Neural cell (in vitro differentiated cells): ENCODE measurements around the gene KCNAB2. TPM values are rescaled to one million over a fixed set of nuclear protein-coding genes. Genes with fewer than 3 reads are reported as not detected.

Experiments
- H2AFZ ChIP-seq: fragments of 200-600, 300-800 bp; sonication (generic), shearing (Covaris generic); 2 replicates; pipeline ENCODE4 v1.6.0; 2014; ENCODE audit warnings: low read depth, mild to moderate bottlenecking, antibody characterized with exemption, low read length, moderate library complexity
- H3F3A ChIP-seq: fragments of 200-600 bp; shearing (Covaris generic); 2 replicates; pipeline ENCODE4 v1.6.1; 2016; ENCODE audit warnings: mild to moderate bottlenecking, moderate library complexity, mixed read lengths, antibody characterized with exemption, low read length; ENCODE audit not compliant: insufficient read depth, poor library complexity, severe bottlenecking
- H3K27ac ChIP-seq: fragments of 200-600, 300-800 bp; sonication (generic), shearing (Covaris generic); 2 replicates; pipeline ENCODE4 v1.5.1; 2014; ENCODE audit warnings: mild to moderate bottlenecking, low read length, moderate library complexity
- H3K27me3 ChIP-seq: fragments of 300-800, 200-600 bp; sonication (generic), shearing (Covaris generic); 2 replicates; pipeline ENCODE4 v1.6.0; 2014; ENCODE audit warnings: mild to moderate bottlenecking, low read depth, low read length, moderate library complexity; ENCODE audit not compliant: insufficient read depth
- H3K36me3 ChIP-seq: fragments of 300-800, 200-600 bp; sonication (generic), shearing (Covaris generic); 2 replicates; pipeline ENCODE4 v1.5.1; 2014; ENCODE audit warnings: mild to moderate bottlenecking, antibody characterized with exemption, low read length, moderate library complexity; ENCODE audit not compliant: insufficient read depth
- H3K4me2 ChIP-seq: fragments of 300-800, 200-600 bp; sonication (generic), shearing (Covaris generic); 2 replicates; pipeline ENCODE4 v1.6.0; 2014; ENCODE audit warnings: mild to moderate bottlenecking, low read length
- H3K4me3 ChIP-seq: fragments of 300-800, 200-600 bp; sonication (generic), shearing (Covaris generic); 2 replicates; pipeline ENCODE4 v1.5.1; 2014; ENCODE audit warnings: mild to moderate bottlenecking, low read length, moderate library complexity
- H3K79me2 ChIP-seq: fragments of 200-600 bp; shearing (Covaris generic); replicated peaks from 2 replicates; pipeline ENCODE4 v1.6.0; 2014; ENCODE audit warnings: mild to moderate bottlenecking, low read length, moderate library complexity; ENCODE audit not compliant: insufficient read depth
- H3K9ac ChIP-seq: fragments of 300-800, 200-600 bp; sonication (generic), shearing (Covaris generic); 2 replicates; pipeline ENCODE4 v1.6.1; 2016; ENCODE audit warnings: mild to moderate bottlenecking, low read length, mixed read lengths
- H3K9me2 ChIP-seq: fragments of 200-600 bp; shearing (Covaris generic); 2 replicates; pipeline ENCODE4 v1.6.1; 2016; ENCODE audit warnings: mild to moderate bottlenecking, low read length, mixed read lengths; ENCODE audit not compliant: insufficient read depth
- H3K9me3 ChIP-seq: fragments of 200-600, 300-800 bp; sonication (generic), shearing (Covaris generic); 2 replicates; pipeline ENCODE4 v1.6.1; 2016; ENCODE audit warnings: mild to moderate bottlenecking, mixed run types, low read length, moderate library complexity, mixed read lengths
- H4K20me1 ChIP-seq: fragments of 200-600 bp; shearing (Covaris generic); 2 replicates; pipeline ENCODE4 v1.6.1; 2016; ENCODE audit warnings: mild to moderate bottlenecking, mixed run types; ENCODE audit not compliant: insufficient read depth
- EP300 ChIP-seq: fragments of 450-650 bp; conservative IDR thresholded peaks from 2 replicates; pipeline ENCODE4 v1.6.1; 2014; ENCODE audit warnings: antibody characterized with exemption, mild to moderate bottlenecking, moderate library complexity; ENCODE audit not compliant: poor library complexity, severe bottlenecking
- EZH2 ChIP-seq: fragments of 200-600, 300-800 bp; shearing (Covaris generic), sonication (generic); IDR thresholded peaks from 2 replicates; pipeline ENCODE4 v1.6.1; 2014; ENCODE audit warnings: antibody characterized with exemption, low read length, borderline replicate concordance, mild to moderate bottlenecking; ENCODE audit not compliant: insufficient read depth, poor library complexity, severe bottlenecking
- MXI1 ChIP-seq: fragments of 450-650 bp; conservative IDR thresholded peaks from 2 replicates; pipeline ENCODE4 v1.6.1; 2014; ENCODE audit warnings: antibody characterized with exemption, mild to moderate bottlenecking; ENCODE audit not compliant: poor library complexity, severe bottlenecking
- POLR2AphosphoS5 ChIP-seq: IDR thresholded peaks from 2 replicates; pipeline ENCODE4 v1.6.1; 2012
- RAD21 ChIP-seq: fragments of 450-650 bp; conservative IDR thresholded peaks from 2 replicates; pipeline ENCODE4 v1.6.1; 2014; ENCODE audit warnings: antibody characterized with exemption, mild to moderate bottlenecking, moderate library complexity
- SMC3 ChIP-seq: fragments of 450-650 bp; conservative IDR thresholded peaks from 2 replicates; pipeline ENCODE4 v1.6.1; 2014; ENCODE audit warnings: antibody characterized with exemption, mild to moderate bottlenecking, moderate library complexity; ENCODE audit not compliant: poor library complexity
- TAF1 ChIP-seq: IDR thresholded peaks from 2 replicates; pipeline ENCODE4 v1.6.1; 2012; ENCODE audit warnings: low read depth
- polyA plus RNA-seq: library from polyadenylated mRNA; depleted of rRNA; stranded (reverse); fragments of >200 nt; gene quantifications from 2 replicates; pipeline ENCODE4 v1.2.3, GENCODE V29; 2014
- TF ChIP-seq, protein P1 (sequence below): IDR thresholded peaks from 2 replicates; pipeline ENCODE4 v1.6.1; 2012; ENCODE audit warnings: borderline replicate concordance
- TF ChIP-seq, protein P2 (sequence below): fragments of 450-650 bp; IDR thresholded peaks from 2 replicates; pipeline ENCODE4 v1.5.1; 2014; ENCODE audit warnings: antibody characterized with exemption, mild to moderate bottlenecking, moderate library complexity; ENCODE audit not compliant: poor library complexity, severe bottlenecking

The KCNAB2 gene
- polyA plus RNA-seq, 1 donor from 2014 or later, result 11.7 TPM

DNA sequence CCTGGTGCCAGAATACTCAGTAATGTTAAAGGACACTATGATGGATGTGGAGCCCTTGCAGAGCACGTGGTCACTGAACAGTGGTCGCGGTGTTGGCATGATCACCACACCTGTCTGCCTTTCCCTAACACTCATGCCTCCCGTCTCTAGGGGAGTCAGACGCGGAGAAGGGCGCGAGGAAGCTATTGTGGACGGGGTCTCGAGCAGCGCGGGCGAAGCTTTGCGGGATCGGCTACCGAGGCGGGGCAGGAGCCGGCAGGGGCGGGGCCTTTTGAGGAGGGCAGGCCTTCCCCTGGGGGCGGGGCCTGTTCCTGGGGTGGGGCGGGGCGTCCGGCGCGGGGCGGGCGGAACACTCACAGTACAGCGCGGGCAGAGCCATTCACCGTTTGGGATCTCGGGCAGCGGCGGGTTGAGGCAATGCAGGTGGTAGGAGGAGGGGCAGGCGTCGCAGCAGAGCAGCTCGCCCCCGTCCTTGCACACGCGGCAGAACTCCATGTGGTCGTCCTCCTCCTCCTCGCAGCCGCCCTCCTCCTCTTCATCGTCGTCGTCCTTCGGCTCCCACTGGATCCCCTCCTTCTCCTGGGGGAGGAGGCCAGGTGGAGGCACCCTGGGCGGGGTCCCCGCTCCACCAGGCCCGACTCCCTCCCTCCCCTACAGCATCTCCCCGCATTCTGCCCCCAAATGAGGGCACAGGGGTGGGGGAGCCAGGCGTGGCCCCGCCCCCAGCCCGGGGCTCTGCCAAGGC lies 103.0 kb downstream of the KCNAB2 start:
- Histone ChIP-seq H4K20me1 (no peaks in the 10 kb centered on the region), H3K27ac (no peak overlapping the region), H2AFZ (no peak overlapping the region), H3K9me3 (no peaks in the 10 kb centered on the region), H3K27me3 (peaks cover 16% of the 10 kb centered on the region), H3K79me2 (no peaks in the 10 kb centered on the region), H3K9me2 (no peaks in the 10 kb centered on the region), H3K36me3 (no peaks in the 10 kb centered on the region), H3K9ac (no peak overlapping the region), H3K4me3 (peak overlapping the region; percentile 50), H3F3A (no peaks in the 10 kb centered on the region), H3K4me2 (no peak overlapping the region)
- no peak for TF ChIP-seq POLR2AphosphoS5
- TF ChIP-seq EP300, result no peak
- TF ChIP-seq EZH2, result no peak
- TF ChIP-seq, protein P1, sequence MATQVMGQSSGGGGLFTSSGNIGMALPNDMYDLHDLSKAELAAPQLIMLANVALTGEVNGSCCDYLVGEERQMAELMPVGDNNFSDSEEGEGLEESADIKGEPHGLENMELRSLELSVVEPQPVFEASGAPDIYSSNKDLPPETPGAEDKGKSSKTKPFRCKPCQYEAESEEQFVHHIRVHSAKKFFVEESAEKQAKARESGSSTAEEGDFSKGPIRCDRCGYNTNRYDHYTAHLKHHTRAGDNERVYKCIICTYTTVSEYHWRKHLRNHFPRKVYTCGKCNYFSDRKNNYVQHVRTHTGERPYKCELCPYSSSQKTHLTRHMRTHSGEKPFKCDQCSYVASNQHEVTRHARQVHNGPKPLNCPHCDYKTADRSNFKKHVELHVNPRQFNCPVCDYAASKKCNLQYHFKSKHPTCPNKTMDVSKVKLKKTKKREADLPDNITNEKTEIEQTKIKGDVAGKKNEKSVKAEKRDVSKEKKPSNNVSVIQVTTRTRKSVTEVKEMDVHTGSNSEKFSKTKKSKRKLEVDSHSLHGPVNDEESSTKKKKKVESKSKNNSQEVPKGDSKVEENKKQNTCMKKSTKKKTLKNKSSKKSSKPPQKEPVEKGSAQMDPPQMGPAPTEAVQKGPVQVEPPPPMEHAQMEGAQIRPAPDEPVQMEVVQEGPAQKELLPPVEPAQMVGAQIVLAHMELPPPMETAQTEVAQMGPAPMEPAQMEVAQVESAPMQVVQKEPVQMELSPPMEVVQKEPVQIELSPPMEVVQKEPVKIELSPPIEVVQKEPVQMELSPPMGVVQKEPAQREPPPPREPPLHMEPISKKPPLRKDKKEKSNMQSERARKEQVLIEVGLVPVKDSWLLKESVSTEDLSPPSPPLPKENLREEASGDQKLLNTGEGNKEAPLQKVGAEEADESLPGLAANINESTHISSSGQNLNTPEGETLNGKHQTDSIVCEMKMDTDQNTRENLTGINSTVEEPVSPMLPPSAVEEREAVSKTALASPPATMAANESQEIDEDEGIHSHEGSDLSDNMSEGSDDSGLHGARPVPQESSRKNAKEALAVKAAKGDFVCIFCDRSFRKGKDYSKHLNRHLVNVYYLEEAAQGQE, result no peak
- TF ChIP-seq MXI1, result peak; percentile 37

DNA sequence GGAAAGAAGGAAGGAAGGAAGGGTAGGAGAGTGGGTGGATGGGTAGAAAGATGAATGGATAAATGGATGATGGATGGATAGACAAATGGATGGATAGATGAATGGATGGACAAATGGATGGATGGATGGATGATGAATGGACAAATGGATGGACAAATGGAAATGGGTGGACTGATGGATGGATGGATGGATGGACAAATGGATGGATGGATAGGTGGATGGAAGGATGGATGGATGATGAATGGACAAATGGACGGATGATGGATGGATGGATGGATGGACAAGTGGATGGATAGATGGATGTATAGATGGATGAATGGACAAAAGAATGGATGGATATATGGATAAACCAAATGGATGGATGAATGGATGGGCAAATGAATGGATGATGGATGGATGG lies 103.9 kb downstream of the KCNAB2 start:
- Histone ChIP-seq H3K4me3 (no peak overlapping the region), H3K9ac (no peak overlapping the region), H3K36me3 (no peaks in the 10 kb centered on the region), H3K4me2 (no peak overlapping the region), H3K27ac (no peak overlapping the region), H3K9me3 (no peaks in the 10 kb centered on the region), H3K27me3 (peaks cover 16% of the 10 kb centered on the region), H3K79me2 (no peaks in the 10 kb centered on the region), H2AFZ (no peak overlapping the region), H3K9me2 (no peaks in the 10 kb centered on the region), H4K20me1 (no peaks in the 10 kb centered on the region), H3F3A (no peaks in the 10 kb centered on the region)
- TF ChIP-seq, protein P2, sequence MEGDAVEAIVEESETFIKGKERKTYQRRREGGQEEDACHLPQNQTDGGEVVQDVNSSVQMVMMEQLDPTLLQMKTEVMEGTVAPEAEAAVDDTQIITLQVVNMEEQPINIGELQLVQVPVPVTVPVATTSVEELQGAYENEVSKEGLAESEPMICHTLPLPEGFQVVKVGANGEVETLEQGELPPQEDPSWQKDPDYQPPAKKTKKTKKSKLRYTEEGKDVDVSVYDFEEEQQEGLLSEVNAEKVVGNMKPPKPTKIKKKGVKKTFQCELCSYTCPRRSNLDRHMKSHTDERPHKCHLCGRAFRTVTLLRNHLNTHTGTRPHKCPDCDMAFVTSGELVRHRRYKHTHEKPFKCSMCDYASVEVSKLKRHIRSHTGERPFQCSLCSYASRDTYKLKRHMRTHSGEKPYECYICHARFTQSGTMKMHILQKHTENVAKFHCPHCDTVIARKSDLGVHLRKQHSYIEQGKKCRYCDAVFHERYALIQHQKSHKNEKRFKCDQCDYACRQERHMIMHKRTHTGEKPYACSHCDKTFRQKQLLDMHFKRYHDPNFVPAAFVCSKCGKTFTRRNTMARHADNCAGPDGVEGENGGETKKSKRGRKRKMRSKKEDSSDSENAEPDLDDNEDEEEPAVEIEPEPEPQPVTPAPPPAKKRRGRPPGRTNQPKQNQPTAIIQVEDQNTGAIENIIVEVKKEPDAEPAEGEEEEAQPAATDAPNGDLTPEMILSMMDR, result no peak
- TF ChIP-seq EZH2 (peak; percentile 40), TAF1 (no peak), MXI1 (no peak), SMC3 (no peak), RAD21 (no peak), EP300 (no peak), POLR2AphosphoS5 (no peak)
- TF ChIP-seq, protein P1, result no peak
